GM23248 (cell line): ENCODE data around the gene BYSL. TPM values are rescaled to one million over a fixed set of nuclear protein-coding genes. Genes with fewer than 3 reads are reported as not detected.
A peak's percentile ranks its signal among the peaks of the same experiment; 100 is the strongest.
"Not testable (repeated sequence)": the region's sequence is repeated elsewhere in the genome, so short reads cannot be mapped to it uniquely, and the experiment has no call there.

Experiments used
- DNase-seq: peaks from one replicate; pipeline ENCODE4 v3.0.0-alpha.2; 2015
- H2AFZ ChIP-seq: fragments of 200-600 bp; sonication (generic); 2 replicates; pipeline ENCODE4 v1.6.1; 2016; ENCODE audit warnings: antibody characterized with exemption
- H3F3A ChIP-seq: fragments of 200-600 bp; sonication (generic); 2 replicates; pipeline ENCODE4 v1.6.1; 2016; ENCODE audit warnings: mild to moderate bottlenecking, antibody characterized with exemption, mixed run types; ENCODE audit not compliant: insufficient read depth
- H3K27ac ChIP-seq: fragments of 200-600 bp; sonication (generic); 2 replicates; pipeline ENCODE4 v1.5.1; 2016; ENCODE audit warnings: mild to moderate bottlenecking
- H3K27me3 ChIP-seq: fragments of 200-600 bp; sonication (generic); replicated peaks from 2 replicates; pipeline ENCODE4 v1.6.1; 2016; ENCODE audit warnings: mild to moderate bottlenecking; ENCODE audit not compliant: insufficient read depth
- H3K36me3 ChIP-seq: fragments of 200-600 bp; sonication (generic); 2 replicates; pipeline ENCODE4 v1.6.1; 2016; ENCODE audit warnings: low read depth, mild to moderate bottlenecking
- H3K4me1 ChIP-seq: fragments of 200-600 bp; sonication (generic); 2 replicates; pipeline ENCODE4 v1.6.1; 2016; ENCODE audit warnings: mild to moderate bottlenecking; ENCODE audit not compliant: insufficient read depth
- H3K4me2 ChIP-seq: fragments of 200-600 bp; sonication (generic); one replicate; pipeline ENCODE4 v1.6.1; 2016; ENCODE audit warnings: mild to moderate bottlenecking; ENCODE audit not compliant: unreplicated experiment
- H3K4me3 ChIP-seq: fragments of 200-600 bp; sonication (generic); 2 replicates; pipeline ENCODE4 v1.5.1; 2016; ENCODE audit warnings: mild to moderate bottlenecking
- H3K79me2 ChIP-seq: fragments of 200-600 bp; sonication (generic); 2 replicates; pipeline ENCODE4 v1.6.1; 2016; ENCODE audit warnings: mild to moderate bottlenecking; ENCODE audit not compliant: insufficient read depth
- H3K9ac ChIP-seq: fragments of 200-600 bp; sonication (generic); 2 replicates; pipeline ENCODE4 v1.6.1; 2016; ENCODE audit warnings: mild to moderate bottlenecking
- H3K9me2 ChIP-seq: fragments of 200-600 bp; sonication (generic); 2 replicates; pipeline ENCODE4 v1.6.1; 2016; ENCODE audit warnings: mixed run types, mild to moderate bottlenecking, moderate library complexity; ENCODE audit not compliant: insufficient read depth
- H3K9me3 ChIP-seq: fragments of 200-600 bp; sonication (generic); one replicate; pipeline ENCODE4 v1.6.1; 2017; ENCODE audit warnings: low read depth
- H4K20me1 ChIP-seq: fragments of 200-600 bp; sonication (generic); 2 replicates; pipeline ENCODE4 v1.6.0; 2016; ENCODE audit not compliant: insufficient read depth
- EZH2 ChIP-seq: fragments of 200-600 bp; sonication (generic); IDR thresholded peaks from 2 replicates; pipeline ENCODE4 v1.6.1; 2018; ENCODE audit warnings: antibody characterized with exemption, mild to moderate bottlenecking; ENCODE audit not compliant: insufficient read depth, poor library complexity, severe bottlenecking
- EZH2phosphoT487 ChIP-seq: fragments of 200-600 bp; sonication (generic); IDR thresholded peaks from 2 replicates; pipeline ENCODE4 v1.6.1; 2018; ENCODE audit warnings: antibody characterized with exemption, moderate library complexity, mild to moderate bottlenecking, low read depth; ENCODE audit not compliant: insufficient read depth
- WGBS, 2 experiments: methylation state at CpG; one replicate each; pipeline ENCODE4 v1.1.6; 2015 to 2017; ENCODE audit warnings: low lambda C conversion rate in 2 of 2, low coverage in 1 of 2; ENCODE audit errors: missing lambda C conversion rate in 2 of 2; 5-methylcytosine and 5-hydroxymethylcytosine counted together
- in situ Hi-C: fragments of 300-500 bp; cut with MboI; formaldehyde crosslinking; loops from 2 replicates; pipeline ENCODE4 v1.15.0; 2020
- polyA plus RNA-seq: library from polyadenylated mRNA; unstranded; fragments of >200 nt; fragmentation: Nextera tagmentation; extraction: Ambion mirVana; gene quantifications from 2 replicates; pipeline ENCODE4 v1.2.1, GENCODE V29; 2016
- total RNA-seq: library from RNA; depleted of rRNA; stranded (reverse); fragments of >200 nt; shearing (Covaris generic); gene quantifications from 2 replicates; pipeline ENCODE4 v1.2.3, GENCODE V29; 2014

The BYSL gene
- total and polyA plus RNA-seq, 2 experiments from 2014 or later, result 11.0 to 28.0 TPM

DNA sequence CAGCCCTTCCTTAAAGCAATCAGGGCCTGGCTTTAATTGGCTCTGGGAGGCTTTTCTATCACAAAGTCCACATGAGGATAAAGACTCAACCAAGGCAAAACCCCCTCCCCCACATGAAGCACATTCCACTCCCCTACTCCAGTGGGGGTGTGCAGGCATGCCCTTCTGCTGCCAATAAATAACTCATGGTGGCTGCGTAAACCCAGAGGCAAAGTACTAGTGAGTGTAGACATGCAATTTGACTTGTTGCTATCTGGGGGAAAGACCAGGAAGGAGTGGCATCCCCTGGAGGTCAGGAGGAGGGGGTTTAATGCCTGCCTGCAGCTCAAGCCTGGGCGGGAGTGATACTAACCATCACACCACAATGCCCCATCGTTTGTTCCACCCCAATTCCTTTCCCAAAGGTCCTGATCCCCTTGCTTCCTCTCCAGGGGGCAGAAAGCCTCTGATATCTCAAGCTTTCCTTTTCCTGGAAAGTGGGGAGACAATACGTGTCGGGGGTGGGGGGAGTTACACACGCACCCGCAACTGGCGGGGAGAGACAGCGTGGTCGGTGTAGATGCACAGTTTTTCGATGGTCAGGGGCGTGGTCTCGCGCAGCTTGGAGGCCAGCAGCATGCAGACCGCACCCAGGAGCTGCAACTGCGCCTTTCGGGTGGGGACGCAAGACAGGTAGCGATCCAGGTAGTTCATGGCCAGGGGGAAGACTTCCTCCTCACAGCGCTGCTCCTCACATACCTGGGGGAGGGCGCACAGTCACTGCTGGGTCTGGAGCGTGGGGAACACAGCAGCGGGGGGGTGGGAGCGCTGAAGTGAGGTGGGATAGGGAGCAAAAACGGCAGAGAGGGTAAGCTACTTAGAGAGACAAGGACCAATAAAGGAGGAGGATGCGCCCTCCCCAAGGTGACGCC is 18.8 kb downstream of the BYSL start:
- H3K9me2 ChIP-seq, result no peaks in the 10 kb centered on the region
- DNase-seq, result peak; percentile 56
- H3K27ac ChIP-seq, result peak overlapping the region; percentile 61
- H3K4me3 ChIP-seq, result peak overlapping the region; percentile 99
- H3F3A ChIP-seq, result peaks cover 48% of the 10 kb centered on the region
- 22 to 32% methylated on average over 22 to 27 of the region's 27 CpGs for WGBS, 2 experiments
- H2AFZ ChIP-seq, result peak overlapping the region; percentile 84
- in situ Hi-C loops, result loop anchor here (5.0 kb wide), 1 partner anchor 93 kb away; no protein-coding TSS in a partner anchor
- peak overlapping the region; percentile 78 for H3K9ac ChIP-seq
- H3K4me1 ChIP-seq, result peaks cover 44% of the 10 kb centered on the region
- peak overlapping the region; percentile 80 for H3K4me2 ChIP-seq
- TF ChIP-seq EZH2phosphoT487 (no peak), EZH2 (no peak)
- H4K20me1 ChIP-seq, result no peaks in the 10 kb centered on the region
- H3K79me2 ChIP-seq, result peaks cover 49% of the 10 kb centered on the region
- H3K36me3 ChIP-seq, result peaks cover 7% of the 10 kb centered on the region; the same call in 1 of the 2 replicates
- no peaks in the 10 kb centered on the region for H3K27me3 ChIP-seq
- H3K9me3 ChIP-seq, result no peaks in the 10 kb centered on the region

DNA sequence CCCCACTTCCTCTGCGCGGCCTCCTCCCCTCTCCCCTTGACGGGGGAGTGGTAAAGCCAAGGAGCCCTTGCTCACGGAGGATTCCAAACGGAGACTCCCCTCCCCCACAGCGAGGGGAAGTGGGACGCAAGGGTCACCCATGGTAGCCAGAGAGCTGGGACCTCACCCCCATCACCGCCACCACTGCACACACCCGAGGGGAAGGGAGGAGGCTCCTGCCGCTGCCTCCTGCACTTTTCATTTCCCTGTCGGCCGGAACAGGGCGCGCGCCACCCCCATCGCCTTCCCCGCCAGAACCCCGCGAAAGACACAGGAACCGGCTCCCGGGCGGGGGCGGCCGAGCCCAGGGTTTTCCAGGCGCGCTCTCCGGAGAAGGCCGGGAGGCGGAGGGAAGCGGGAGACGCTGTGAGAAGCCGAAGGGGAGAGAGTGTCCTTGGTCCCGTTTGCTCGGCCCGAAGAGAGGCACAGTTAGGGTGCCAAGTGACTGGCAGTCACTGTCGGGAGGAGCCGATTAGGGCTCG is 19.5 kb downstream of the BYSL start:
- peaks cover 41% of the 10 kb centered on the region for H3F3A ChIP-seq
- H3K9ac ChIP-seq, result peak overlapping the region; percentile 78
- H3K9me3 ChIP-seq, result no peaks in the 10 kb centered on the region
- peak; percentile 74 for DNase-seq
- H3K4me1 ChIP-seq, result peaks cover 41% of the 10 kb centered on the region
- H4K20me1 ChIP-seq, result no peaks in the 10 kb centered on the region
- peak overlapping the region; percentile 80 for H3K4me2 ChIP-seq
- H3K27ac ChIP-seq, result peak overlapping the region; percentile 61
- no peaks in the 10 kb centered on the region for H3K9me2 ChIP-seq
- TF ChIP-seq EZH2 (no peak), EZH2phosphoT487 (no peak)
- in situ Hi-C loops, result no loop called here
- H3K4me3 ChIP-seq, result peak overlapping the region; percentile 99
- H3K36me3 ChIP-seq, result 0 out of 2 replicates have a peak, but pooled peaks cover under 1% of the 10 kb centered on the region
- H3K27me3 ChIP-seq, result no peaks in the 10 kb centered on the region
- 2% methylated on average over 31 to 38 of the region's 38 CpGs for WGBS, 2 experiments
- peaks cover 48% of the 10 kb centered on the region for H3K79me2 ChIP-seq
- H2AFZ ChIP-seq, result peak overlapping the region; percentile 84

DNA sequence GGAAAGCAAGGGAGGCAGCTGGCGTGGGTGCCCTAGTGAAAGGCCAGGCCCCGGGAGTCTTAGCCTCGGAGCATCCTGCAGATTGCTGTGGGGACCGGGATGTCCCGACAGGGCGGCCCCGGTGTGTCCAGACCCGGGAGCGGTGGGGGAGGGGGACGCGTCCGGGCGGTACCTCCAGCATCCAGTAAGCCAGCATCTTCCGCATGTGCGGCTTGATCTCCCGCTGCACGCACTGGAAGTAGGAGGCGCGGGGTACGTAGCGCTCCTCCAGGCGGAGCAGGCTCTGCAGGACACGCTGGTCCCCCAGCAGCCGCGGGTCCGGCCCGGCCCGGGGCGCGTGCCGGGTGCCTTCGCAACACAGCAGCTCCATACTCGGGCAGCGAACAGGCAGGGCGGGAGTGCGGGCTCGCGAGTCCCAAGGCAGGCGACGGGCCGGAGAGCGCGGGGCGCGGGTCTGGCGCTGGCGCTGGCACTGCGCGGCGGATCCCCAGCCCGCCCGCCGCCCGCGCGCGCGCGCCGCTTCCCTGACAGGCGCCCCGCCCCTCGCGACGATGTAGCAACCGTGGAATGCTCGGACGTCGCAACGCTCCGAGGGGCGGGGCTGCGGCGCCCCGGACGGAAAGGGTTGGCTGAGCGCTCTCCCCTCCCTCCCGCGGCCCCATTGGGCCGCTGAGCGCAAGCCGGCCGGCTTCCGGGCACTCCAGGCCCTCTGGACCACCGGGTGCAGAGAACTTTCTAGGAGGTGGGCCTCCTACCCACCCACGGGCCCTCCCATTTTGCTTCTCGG is 20.2 kb downstream of the BYSL start, which contains the start of gene CCND3:
CCND3 (minus strand) TSS at position 529 of the 787 bp plus-strand sequence; CDS start at position 370, 159 bp downstream.
- peak within 1 kb of the TSS; percentile 88 for H2AFZ ChIP-seq
- peak within 1 kb of the TSS; percentile 83 for H3K4me2 ChIP-seq
- no peaks in the 10 kb centered on the region for H3K27me3 ChIP-seq
- H3K36me3 ChIP-seq, result no peaks in the 10 kb centered on the region
- H3K9ac ChIP-seq, result peak within 1 kb of the TSS; percentile 78
- in situ Hi-C loops, result no loop called here
- H3K4me3 ChIP-seq, result peak within 1 kb of the TSS; percentile 99
- peaks cover 48% of the 10 kb centered on the region for H3K79me2 ChIP-seq
- WGBS, 2 experiments, result 0 to 1% methylated on average over 25 to 60 of the region's 87 CpGs
- no peaks in the 10 kb centered on the region for H3K9me3 ChIP-seq
- peak; percentile 98 for DNase-seq
- no peaks in the 10 kb centered on the region for H3K9me2 ChIP-seq
- H3K27ac ChIP-seq, result peak within 1 kb of the TSS; percentile 77
- peaks cover 38% of the 10 kb centered on the region for H3F3A ChIP-seq
- no peaks in the 10 kb centered on the region for H4K20me1 ChIP-seq
- TF ChIP-seq EZH2, result no peak
- no peak for TF ChIP-seq EZH2phosphoT487
- H3K4me1 ChIP-seq, result peaks cover 36% of the 10 kb centered on the region

DNA sequence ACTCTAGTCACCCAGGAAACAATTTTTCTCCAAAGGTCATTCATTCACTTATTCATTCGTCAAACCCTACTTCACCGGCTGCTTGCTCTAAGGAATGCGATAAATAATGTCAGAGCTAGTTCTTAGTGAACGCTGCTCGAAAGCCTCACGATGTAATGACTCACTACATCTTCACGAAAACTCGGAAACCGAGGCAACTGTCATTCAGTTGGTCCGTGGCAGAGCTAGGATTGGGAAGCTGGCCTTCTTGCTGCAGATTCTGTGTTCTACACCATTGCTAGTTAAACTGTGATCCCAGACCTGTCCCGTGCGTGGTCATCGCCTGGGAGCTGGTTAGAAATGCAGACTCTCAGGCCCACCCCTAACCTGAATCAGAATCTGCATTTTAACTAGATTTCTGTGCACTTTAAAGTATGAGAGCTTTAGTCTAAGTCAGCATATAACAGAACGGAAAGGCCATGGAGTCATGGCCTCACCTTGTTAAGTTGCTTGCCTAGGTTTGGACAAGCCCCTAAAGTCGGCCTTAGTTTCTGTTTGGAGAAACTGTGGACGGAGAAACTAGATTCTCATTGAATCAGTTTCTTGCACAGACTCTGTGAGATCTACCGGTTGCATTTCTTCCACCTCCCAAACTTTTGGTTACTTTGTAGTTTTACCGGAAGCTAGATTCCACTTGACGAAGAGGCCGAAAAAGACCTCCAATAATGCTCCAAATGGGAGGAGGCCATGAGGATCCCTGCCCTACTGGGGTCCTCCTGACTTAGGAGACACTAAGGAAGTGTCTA is 21.0 kb downstream of the BYSL start:
- Histone ChIP-seq H3K4me2 (peak overlapping the region; percentile 83), H4K20me1 (no peaks in the 10 kb centered on the region), H3K4me3 (peak overlapping the region; percentile 99), H3K9me3 (no peaks in the 10 kb centered on the region), H3K4me1 (peaks cover 32% of the 10 kb centered on the region), H3K27ac (peak overlapping the region; percentile 77), H3K79me2 (peaks cover 42% of the 10 kb centered on the region), H3F3A (peaks cover 30% of the 10 kb centered on the region), H2AFZ (peak overlapping the region; percentile 88), H3K27me3 (no peaks in the 10 kb centered on the region), H3K9me2 (no peaks in the 10 kb centered on the region), H3K36me3 (no peaks in the 10 kb centered on the region), H3K9ac (peak overlapping the region; percentile 78)
- in situ Hi-C loops, result no loop called here
- WGBS, 2 experiments, result 24 to 25% methylated on average over 20 of the region's 20 CpGs
- no peak for TF ChIP-seq EZH2
- TF ChIP-seq EZH2phosphoT487, result no peak
- peak; percentile 91 for DNase-seq

DNA sequence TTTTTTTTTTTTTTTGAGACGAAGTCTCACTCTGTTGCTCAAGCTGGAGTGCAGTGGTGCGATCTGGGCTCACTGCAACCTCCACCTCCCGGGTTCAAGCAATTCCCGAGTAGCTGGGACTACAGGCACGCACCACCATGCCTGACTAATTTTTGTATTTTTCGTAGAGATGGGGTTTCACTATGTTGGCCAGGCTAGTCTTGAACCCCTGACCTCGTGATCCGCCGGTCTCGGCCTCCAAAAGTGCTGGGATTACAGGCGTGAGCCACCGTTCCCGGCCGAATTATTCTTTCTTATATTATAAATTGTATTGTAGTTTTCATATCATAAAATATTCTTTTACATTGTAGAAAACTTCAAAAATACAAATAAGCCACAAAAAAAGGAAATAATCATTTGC is 21.6 kb downstream of the BYSL start:
- H3K36me3 ChIP-seq, H3K27me3 ChIP-seq, H3K4me3 ChIP-seq, H4K20me1 ChIP-seq, H3K9me3 ChIP-seq, in situ Hi-C loops, H3K9ac ChIP-seq, H3K9me2 ChIP-seq, DNase-seq: not testable (repeated sequence)
- Histone ChIP-seq H3K27ac (peak overlapping the region; percentile 77; the same call in 1 of the 2 replicates), H3K4me2 (peak overlapping the region; percentile 83), H3K4me1 (peaks cover 31% of the 10 kb centered on the region), H2AFZ (peak overlapping the region; percentile 88; the same call in 1 of the 2 replicates), H3F3A (peaks cover 28% of the 10 kb centered on the region), H3K79me2 (peaks cover 36% of the 10 kb centered on the region)
- WGBS, 2 experiments, result 89 to 91% methylated on average over 14 of the region's 14 CpGs
